ENCODE data around the gene ZBTB22. TPM values are rescaled to one million over a fixed set of nuclear protein-coding genes. Genes with fewer than 3 reads are reported as not detected.

The ZBTB22 gene
- 19.9 and 24.3 TPM in 2 replicates for total RNA-seq

DNA sequence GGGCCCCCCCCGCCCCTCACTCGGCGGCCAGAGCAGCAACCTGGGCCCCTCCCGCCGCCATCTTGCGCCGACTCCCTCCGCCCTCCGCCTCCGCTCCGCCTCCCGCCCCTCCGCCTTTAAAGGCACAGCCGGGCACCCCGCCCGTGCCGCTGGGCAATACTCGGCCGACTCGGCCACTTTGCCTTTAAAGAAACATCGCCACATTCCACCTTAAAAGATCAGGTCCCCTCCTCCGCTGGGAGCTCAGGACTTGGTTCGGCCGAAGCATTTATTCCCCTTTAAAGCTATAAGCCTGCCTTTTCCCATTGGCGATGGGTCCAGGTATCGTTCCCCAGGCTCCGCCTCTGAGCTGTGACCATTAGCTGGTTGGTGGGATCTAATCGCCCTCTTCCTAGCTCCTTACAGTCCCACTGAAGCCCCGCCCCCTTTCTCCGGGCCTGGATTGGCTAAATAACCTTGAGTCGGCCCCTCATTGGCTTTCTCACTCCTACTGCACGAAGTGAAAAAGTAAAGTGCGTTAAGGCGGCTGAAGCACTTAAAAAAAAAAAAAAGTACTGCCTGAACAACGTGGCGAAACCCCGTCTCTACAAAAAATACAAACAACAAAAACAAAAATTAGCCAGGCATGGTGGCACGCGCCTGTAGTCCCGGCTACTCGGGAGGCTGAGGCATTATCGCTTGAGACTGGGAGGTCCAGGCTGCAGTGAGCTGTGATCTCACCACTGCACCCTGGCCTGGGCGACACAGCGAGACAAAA lies at the start of gene ZBTB22:
ZBTB22 (minus strand) TSS at position 76 of the 757 bp plus-strand sequence. CDS start 828 bp downstream, outside the sequence.

DNA sequence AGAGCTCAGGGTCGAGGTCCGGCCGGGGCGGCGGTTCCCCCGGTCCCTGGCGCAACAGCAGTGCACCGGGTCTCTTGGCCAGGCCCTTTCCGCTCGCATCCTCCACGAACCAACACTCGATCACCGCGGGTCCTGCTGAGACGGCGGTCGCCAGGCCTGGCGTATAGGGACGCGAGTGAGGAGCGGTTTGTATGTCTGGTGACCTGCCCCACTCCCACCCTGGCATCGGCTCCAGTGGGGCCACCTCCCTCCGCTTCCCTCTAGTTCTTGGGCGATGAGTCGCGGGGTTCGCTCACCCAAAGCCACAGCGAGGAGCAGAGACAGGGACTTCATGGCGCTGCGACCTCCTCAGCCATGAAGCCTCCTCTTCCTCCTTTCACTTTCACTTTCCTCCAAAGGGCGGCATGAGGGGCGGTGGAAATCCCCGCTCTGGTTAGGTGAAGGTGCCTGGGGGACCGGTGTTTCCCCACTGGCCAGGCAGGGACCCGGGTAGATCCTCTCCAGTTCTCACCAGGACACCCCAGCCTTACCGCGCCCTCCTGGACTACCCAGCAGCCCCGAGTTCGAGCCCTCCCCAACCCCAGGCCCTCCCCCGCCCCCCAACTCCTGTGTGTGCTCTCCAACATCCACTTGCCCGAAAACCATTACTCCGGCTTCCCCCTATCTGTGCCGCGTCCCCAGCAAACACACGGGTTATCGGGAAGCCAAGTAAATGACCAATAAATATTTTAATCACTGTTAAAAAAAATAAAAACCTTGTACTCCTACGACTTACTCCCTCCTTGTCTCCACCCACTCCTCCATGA lies 3.6 kb downstream of the ZBTB22 start, which contains the start of gene TAPBP:
TAPBP (minus strand) TSS at position 370 of the 806 bp plus-strand sequence; CDS start at position 333, 37 bp downstream.

DNA sequence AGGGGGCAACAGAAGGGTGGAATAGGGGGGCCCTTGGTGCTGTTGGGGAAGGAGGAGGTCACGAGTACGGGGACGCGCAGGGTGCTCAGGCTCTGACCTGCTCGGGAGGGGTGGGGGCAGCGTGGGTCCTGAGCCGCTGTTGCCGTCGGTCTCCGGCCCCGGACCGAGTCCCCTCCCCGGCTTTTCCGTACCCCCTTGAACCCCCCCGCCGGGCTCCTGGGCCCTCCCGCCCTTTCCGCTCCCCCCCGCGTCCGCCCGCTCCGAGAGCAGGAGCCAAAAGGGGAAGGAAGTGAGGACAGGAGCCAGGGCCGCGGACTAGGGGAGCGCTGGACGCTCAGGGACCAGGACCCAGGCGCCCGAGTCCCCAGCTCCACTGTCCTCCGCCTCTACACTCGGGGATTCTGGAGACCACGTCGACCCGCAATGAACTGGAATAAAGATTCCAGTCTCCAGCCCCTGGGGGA lies 18.7 kb downstream of the ZBTB22 start, which contains the start of gene RGL2:
RGL2 (minus strand) TSS at position 170 of the 464 bp plus-strand sequence. CDS start 332 bp downstream, outside the sequence.

DNA sequence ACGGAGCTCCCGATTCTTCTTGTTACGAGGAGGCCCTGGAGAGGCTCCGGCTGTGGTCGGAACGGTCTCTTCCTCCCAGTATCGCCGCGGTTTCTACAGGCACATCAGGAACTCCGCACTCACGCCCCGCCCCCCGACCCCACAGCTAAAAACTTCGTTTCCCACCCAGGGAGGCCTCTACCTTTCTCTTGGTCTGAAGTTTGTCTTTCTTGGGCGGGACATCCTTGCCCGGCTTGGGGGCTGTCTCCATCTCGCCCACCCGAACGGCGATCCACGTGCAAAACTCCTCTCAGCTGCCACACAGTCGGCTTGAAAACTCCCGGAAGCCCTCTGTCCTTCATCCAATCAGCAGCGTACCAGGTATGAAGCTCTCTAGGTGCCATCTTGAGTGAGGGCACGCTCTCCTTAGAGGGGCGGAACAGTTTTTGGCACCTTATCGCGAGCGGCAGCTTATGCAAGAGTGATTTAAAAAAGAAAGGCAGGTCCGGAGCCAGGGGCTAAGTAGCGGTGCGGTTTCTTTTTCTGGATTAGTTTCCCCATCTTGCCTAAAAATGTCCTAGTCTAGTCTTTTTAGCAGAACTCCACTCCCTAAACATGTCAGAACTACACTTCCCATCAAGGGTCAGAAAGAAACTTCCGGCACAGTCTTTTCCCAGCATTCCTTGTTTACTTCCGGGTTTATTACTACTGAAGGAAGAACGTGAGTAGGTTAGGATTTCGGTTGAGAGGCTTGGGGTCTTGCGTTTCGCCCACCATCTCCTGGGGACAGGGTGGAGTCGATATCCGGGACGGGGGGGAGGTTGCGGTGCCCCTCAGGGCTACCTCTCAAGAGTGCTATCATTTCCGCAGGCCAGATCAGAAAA lies 28.4 kb downstream of the ZBTB22 start, which contains the start of the genes PFDN6 and WDR46:
PFDN6 (plus strand) TSS at position 681 of the 863 bp plus-strand sequence. CDS start 256 bp downstream, outside the sequence.
WDR46 (minus strand) TSS at position 319 of the 863 bp plus-strand sequence; CDS start at position 250, 69 bp downstream.

GRCh38 chr6:33276864-33277662 lies 40.5 kb downstream of the ZBTB22 start, which contains the start of gene B3GALT4:
Gene B3GALT4 (plus strand): TSS chr6:33277123. CDS start chr6:33277420, 297 bp downstream.

GRCh38 chr6:33271468-33272274 lies 45.9 kb downstream of the ZBTB22 start, which contains the start of the genes RPS18 and VPS52:
Gene RPS18 (plus strand): TSS chr6:33272075. CDS start chr6:33272120, 45 bp downstream.
Gene VPS52 (minus strand): TSS chr6:33271876. CDS start chr6:33271675, 201 bp downstream.

Other genes with a start within 250 kb of the ZBTB22 start
- 0.14 TPM in 1 of 2 replicates, not detected in the other for gene HLA-DPA1, start 244.1 kb downstream of the ZBTB22 start, total RNA-seq
- not detected in 2 replicates for gene HLA-DPB1, start 241.8 kb downstream of the ZBTB22 start, total RNA-seq
- under 0.01 and 0.36 TPM in 2 replicates for gene COL11A2, start 125.3 kb downstream of the ZBTB22 start, total RNA-seq
- gene RXRB, start 117.1 kb downstream of the ZBTB22 start, total RNA-seq = 16.1 and 21.8 TPM in 2 replicates
- 66.9 and 118 TPM in 2 replicates for gene SLC39A7, start 116.9 kb downstream of the ZBTB22 start, total RNA-seq
- 12.5 and 40.3 TPM in 2 replicates for gene HSD17B8, start 113.1 kb downstream of the ZBTB22 start, total RNA-seq
- gene RING1, start 109.2 kb downstream of the ZBTB22 start, total RNA-seq = 34.2 and 48.2 TPM in 2 replicates
- 27.0 and 28.8 TPM in 2 replicates for gene VPS52, start 45.9 kb downstream of the ZBTB22 start, total RNA-seq
- 3,073 and 7,254 TPM in 2 replicates for gene RPS18, start 45.7 kb downstream of the ZBTB22 start, total RNA-seq
- 2.7 and 4.1 TPM in 2 replicates for gene B3GALT4, start 40.6 kb downstream of the ZBTB22 start, total RNA-seq
- 55.0 and 84.4 TPM in 2 replicates for gene WDR46, start 28.5 kb downstream of the ZBTB22 start, total RNA-seq
- gene PFDN6, start 28.1 kb downstream of the ZBTB22 start, total RNA-seq = 37.5 and 69.7 TPM in 2 replicates
- gene RGL2, start 18.8 kb downstream of the ZBTB22 start, total RNA-seq = 22.9 and 40.4 TPM in 2 replicates
- gene TAPBP, start 3.7 kb downstream of the ZBTB22 start, total RNA-seq = 22.2 and 108 TPM in 2 replicates
- 35.9 and 77.9 TPM in 2 replicates for gene DAXX, start 5.2 kb upstream of the ZBTB22 start, total RNA-seq
- 0.21 and 0.68 TPM in 2 replicates for gene KIFC1, start 74.1 kb upstream of the ZBTB22 start, total RNA-seq
- gene PHF1, start 93.3 kb upstream of the ZBTB22 start, total RNA-seq = 10.3 and 13.0 TPM in 2 replicates
- gene CUTA, start 100.4 kb upstream of the ZBTB22 start, total RNA-seq = 27.3 and 62.1 TPM in 2 replicates
- 0.68 and 3.9 TPM in 2 replicates for gene SYNGAP1, start 102.3 kb upstream of the ZBTB22 start, total RNA-seq
- 10.6 and 13.0 TPM in 2 replicates for gene ZBTB9, start 136.8 kb upstream of the ZBTB22 start, total RNA-seq

Data from nasal cavity respiratory epithelium epithelial cell of viscerocranial mucosa (primary cell).